SK-N-SH (cell line): ENCODE data around the gene COX14. TPM values are rescaled to one million over a fixed set of nuclear protein-coding genes. Genes with fewer than 3 reads are reported as not detected.

Source experiments
- CTCF ChIA-PET: fragments of 300-600, 350-600 bp; formaldehyde crosslinking; extraction: SDS; loops from one replicate; lab custom pipeline; 2021; lab: Yijun Ruan, JAX
- POLR2A ChIA-PET: fragments of 350-600 bp; sonication (Branson Sonifier 250); formaldehyde crosslinking; extraction: SDS; loops from one replicate; lab custom pipeline; 2020; ENCODE audit warnings: antibody characterized with exemption, inconsistent platforms; lab: Yijun Ruan, JAX
- DNase-seq: peaks from one replicate; pipeline ENCODE4 v3.0.0; 2012
- H2AFZ ChIP-seq: fragments of 200-600 bp; sonication (generic); 2 replicates; pipeline ENCODE4 v1.8.1; 2016; ENCODE audit warnings: antibody characterized with exemption, mild to moderate bottlenecking, low read depth
- H3F3A ChIP-seq: fragments of 200-600 bp; sonication (generic); replicated peaks from 2 replicates; pipeline ENCODE3; 2016; ENCODE audit warnings: antibody characterized with exemption, mild to moderate bottlenecking; ENCODE audit not compliant: insufficient read depth
- H3K27ac ChIP-seq, 2 experiments: fragments of 200-500 bp in 1 of 2; fragments of 200-600 bp in 1 of 2; sonication (Bioruptor generic) in 1 of 2; sonication (generic), shearing (Covaris generic) in 1 of 2; 2 replicates each; pipeline versions ENCODE4 v1.5.1 to v1.6.1; 2014 to 2016; ENCODE audit warnings: low read depth in 2 of 2, inconsistent platforms in 1 of 2, low read length in 1 of 2, mild to moderate bottlenecking in 1 of 2, mixed read lengths in 1 of 2
- H3K27me3 ChIP-seq: fragments of 200-600 bp; sonication (generic), shearing (Covaris generic); 2 replicates; pipeline ENCODE4 v1.6.1; 2016; ENCODE audit warnings: mixed run types; ENCODE audit not compliant: insufficient read depth
- H3K36me3 ChIP-seq, 2 experiments: fragments of 200-500 bp in 1 of 2; fragments of 200-600 bp in 1 of 2; sonication (Bioruptor generic) in 1 of 2; sonication (generic) in 1 of 2; replicated peaks in 1 of 2; 2 replicates each; pipeline versions ENCODE3 to v1.5.1; 2014 to 2016; ENCODE audit warnings: low read length in 1 of 2, mild to moderate bottlenecking in 1 of 2; ENCODE audit not compliant: insufficient read depth in 2 of 2, control insufficient read depth in 1 of 2
- H3K4me1 ChIP-seq, 2 experiments: fragments of 200-500 bp in 1 of 2; fragments of 200-600 bp in 1 of 2; sonication (Bioruptor generic) in 1 of 2; sonication (generic), shearing (Covaris generic) in 1 of 2; 2 replicates each; pipeline versions ENCODE4 v1.5.1 to v1.6.1; 2014 to 2016; ENCODE audit warnings: low read depth in 1 of 2, low read length in 1 of 2, mixed run types in 1 of 2; ENCODE audit not compliant: insufficient read depth in 2 of 2, control insufficient read depth in 1 of 2
- H3K4me2 ChIP-seq: fragments of 200-600 bp; sonication (generic), shearing (Covaris generic); 2 replicates; pipeline ENCODE4 v1.6.1; 2017; ENCODE audit warnings: mixed run types
- H3K4me3 ChIP-seq, 2 experiments: fragments of 200-500 bp in 1 of 2; fragments of 200-600 bp in 1 of 2; sonication (Bioruptor generic) in 1 of 2; sonication (generic), shearing (Covaris generic) in 1 of 2; 2 replicates each; pipeline versions ENCODE4 v1.5.1 to v1.8.1; 2014 to 2016; ENCODE audit warnings: low read depth in 2 of 2, inconsistent platforms in 1 of 2, low read length in 1 of 2, mild to moderate bottlenecking in 1 of 2, mixed read lengths in 1 of 2, moderate library complexity in 1 of 2
- H3K79me2 ChIP-seq: fragments of 200-600 bp; sonication (generic); 2 replicates; pipeline ENCODE4 v1.8.1; 2017; ENCODE audit warnings: mild to moderate bottlenecking; ENCODE audit not compliant: insufficient read depth
- H3K9ac ChIP-seq: fragments of 200-600 bp; sonication (generic); 2 replicates; pipeline ENCODE4 v1.6.1; 2017; ENCODE audit warnings: mixed run types
- H3K9me2 ChIP-seq: fragments of 200-600 bp; sonication (generic); 2 replicates; pipeline ENCODE4 v1.6.1; 2017; ENCODE audit warnings: mixed run types
- H3K9me3 ChIP-seq: fragments of 200-600 bp; sonication (generic); 2 replicates; pipeline ENCODE4 v1.6.1; 2017; ENCODE audit warnings: mixed run types, mild to moderate bottlenecking, moderate library complexity
- H4K20me1 ChIP-seq: fragments of 200-600 bp; sonication (generic); 2 replicates; pipeline ENCODE4 v1.6.1; 2017; ENCODE audit warnings: mild to moderate bottlenecking, mixed run types; ENCODE audit not compliant: insufficient read depth
- CTCF ChIP-seq: fragments of 200-600 bp; sonication (generic); IDR thresholded peaks from 2 replicates; pipeline ENCODE4 v1.6.1; 2017; ENCODE audit warnings: antibody characterized with exemption, mild to moderate bottlenecking, moderate library complexity
- FOXJ3 ChIP-seq: sonication (generic); formaldehyde crosslinking; IDR thresholded peaks from 2 replicates; pipeline ENCODE4 v1.5.1; 2020; ENCODE audit warnings: mild to moderate bottlenecking, missing genetic modification reagents
- GABPA ChIP-seq: IDR thresholded peaks from 2 replicates; pipeline ENCODE4 v1.4.0; 2012; ENCODE audit warnings: low read depth, mild to moderate bottlenecking
- GATA2 ChIP-seq: sonication (generic); formaldehyde crosslinking; IDR thresholded peaks from 2 replicates; pipeline ENCODE4 v1.5.0; 2020; ENCODE audit warnings: mild to moderate bottlenecking, missing genetic modification reagents
- NRF1 ChIP-seq: IDR thresholded peaks from 2 replicates; pipeline ENCODE4 v1.6.1; 2012; ENCODE audit warnings: low read depth, mild to moderate bottlenecking, low read length
- PBX3 ChIP-seq: IDR thresholded peaks from 2 replicates; pipeline ENCODE4; 2012
- RAD21 ChIP-seq: IDR thresholded peaks from 2 replicates; pipeline ENCODE4 v1.6.1; 2012; ENCODE audit warnings: mild to moderate bottlenecking, low read length
- SMC3 ChIP-seq: IDR thresholded peaks from 2 replicates; pipeline ENCODE4 v1.6.1; 2012; ENCODE audit warnings: low read depth, low read length, improper control_type of control experiment
- TCF12 ChIP-seq: IDR thresholded peaks from 2 replicates; pipeline ENCODE4 v1.4.0; 2012
- USF1 ChIP-seq: IDR thresholded peaks from 2 replicates; pipeline ENCODE4 v1.4.0; 2012; ENCODE audit warnings: low read depth, borderline replicate concordance
- USF2 ChIP-seq: fragments of 150-350 bp; IDR thresholded peaks from 2 replicates; pipeline ENCODE4 v1.6.1; 2017; ENCODE audit warnings: antibody characterized with exemption, low read length, low read depth, borderline replicate concordance
- ZBTB33 ChIP-seq: IDR thresholded peaks from 2 replicates; pipeline ENCODE4 v1.4.0; 2012; ENCODE audit warnings: low read depth, borderline replicate concordance
- WGBS: methylation state at CpG from one replicate; pipeline ENCODE4 v1.1.6; 2017; ENCODE audit warnings: low lambda C conversion rate; 5-methylcytosine and 5-hydroxymethylcytosine counted together
- polyA plus RNA-seq, 3 experiments: library from polyadenylated mRNA; depleted of rRNA; stranded (reverse); fragments of >200 nt; gene quantifications; 2 replicates each; pipeline ENCODE4 v1.2.3, GENCODE V29; 2012

COX14 gene
- polyA plus RNA-seq, 1 of the 3 experiments (the other 2 are of a cell fraction): 204 TPM

GRCh38 chr12:50070314-50071060, 41.5 kb upstream of the COX14 start:
- DNase-seq: peak; percentile 85
- Histone ChIP-seq H3K9me2 (no peaks in the 10 kb centered on the region), H4K20me1 (no peaks in the 10 kb centered on the region), H2AFZ (peak overlapping the region; percentile 78), H3K4me2 (no peak overlapping the region), H3F3A (no peaks in the 10 kb centered on the region), H3K27ac (no peak overlapping the region), H3K9ac (no peak overlapping the region), H3K4me1 (peaks cover 8 to 9% of the 10 kb centered on the region in 2 experiments; a peak in 2 of 4 replicates), H3K27me3 (no peaks in the 10 kb centered on the region), H3K79me2 (no peaks in the 10 kb centered on the region), H3K4me3 (no peak overlapping the region; a peak in 1 of 4 replicates), H3K9me3 (no peaks in the 10 kb centered on the region), H3K36me3 (no peaks in the 10 kb centered on the region)
- POLR2A ChIA-PET: interaction anchor here (1.0 to 1.7 kb wide), 3 partner anchors 14 to 329 kb away, joined by 3 to 5 read pairs (median 4); partner anchors contain the start of genes SMARCD1 and TMBIM6
- 47% methylated on average over 9 of the region's 9 CpGs for WGBS
- peak; percentile 96 for TF ChIP-seq CTCF
- TF ChIP-seq PBX3: no peak
- no peak for TF ChIP-seq FOXJ3 (CRISPR knock-in tag)
- peak; percentile 43; the same call in 1 of the 2 replicates for TF ChIP-seq GABPA
- peak; percentile 96 for TF ChIP-seq SMC3
- TF ChIP-seq NRF1: peak; percentile 28; the same call in 1 of the 2 replicates
- no peak for TF ChIP-seq ZBTB33
- peak; percentile 92 for TF ChIP-seq RAD21
- CTCF ChIA-PET: interaction anchor here (0.6 to 37.6 kb wide), 73 partner anchors 10 to 412 kb away, joined by 3 to 1401 read pairs (median 4); partner anchors contain the start of genes AQP5, AQP6, ASIC1 and BCDIN3D

- no peak for DNase-seq
- H3K9ac ChIP-seq: no peak overlapping the region
- no peaks in the 10 kb centered on the region for H3K27me3 ChIP-seq
- no peak overlapping the region for H3K4me3 ChIP-seq
- 93% methylated on average over 9 of the region's 10 CpGs for WGBS
- no peaks in the 10 kb centered on the region for H3K79me2 ChIP-seq
- H2AFZ ChIP-seq: no peak overlapping the region
- no peaks in the 10 kb centered on the region for H3K9me2 ChIP-seq
- H3K4me1 ChIP-seq: peaks cover 0 to 10% of the 10 kb centered on the region in 2 experiments; a peak in 1 of 4 replicates
- H3F3A ChIP-seq: no peaks in the 10 kb centered on the region
- ChIA-PET CTCF (interaction anchor here (0.7 to 37.6 kb wide), 12 partner anchors 12 to 242 kb away, joined by 3 to 1401 read pairs (median 32); partner anchors contain the start of genes AQP5, AQP6, ASIC1 and COX14), POLR2A (interaction anchor here (0.6 kb wide), 1 partner anchor 57 kb away, joined by 3 read pairs; no protein-coding TSS in a partner anchor)
- H4K20me1 ChIP-seq: no peaks in the 10 kb centered on the region
- no peaks in the 10 kb centered on the region for H3K9me3 ChIP-seq
- H3K36me3 ChIP-seq: no peaks in the 10 kb centered on the region
- H3K27ac ChIP-seq: no peak overlapping the region
- H3K4me2 ChIP-seq: no peak overlapping the region
- TF ChIP-seq PBX3: no peak
- TF ChIP-seq USF2: no peak
- no peak for TF ChIP-seq GABPA
- TF ChIP-seq GATA2: no peak
- no peak for TF ChIP-seq CTCF
- no peak for TF ChIP-seq TCF12
- TF ChIP-seq NRF1: no peak
- no peak for TF ChIP-seq USF1
These were observed 39.7 kb upstream of the COX14 start for GRCh38 chr12:50072198-50072907.
